Measurements from ENCODE around the gene TCF7L2.
"Not testable (repeated sequence)": the region's sequence is repeated elsewhere in the genome, so short reads cannot be mapped to it uniquely, and the experiment has no call there.

GRCh38 chr10:113066120-113066519 lies 116.1 kb downstream of the TCF7L2 start:
- TF ChIP-seq CTCF (IDR thresholded peaks at IDR 0.05; ENCODE audit: insufficient read depth, low read length); GABPA (IDR thresholded peaks at IDR 0.05; ENCODE audit: low read depth); SPI1 (IDR thresholded peaks at IDR 0.05; ENCODE audit: borderline replicate concordance, low read depth); POLR2AphosphoS5 (IDR thresholded peaks at IDR 0.05; ENCODE audit: low read depth); REST (IDR thresholded peaks at IDR 0.05; ENCODE audit: insufficient replicate concordance, low read depth): not testable (repeated sequence)
